Upper lobe of right lung (tissue), 1 donor: Measurements from ENCODE around the gene RPS3. TPM values are rescaled to one million over a fixed set of nuclear protein-coding genes. Genes with fewer than 3 reads are reported as not detected.
A peak's percentile ranks its signal among the peaks of the same experiment; 100 is the strongest.
"Not testable (repeated sequence)": the region's sequence is repeated elsewhere in the genome, so short reads cannot be mapped to it uniquely, and the experiment has no call there.

ENCODE experiments used
- ATAC-seq: fragments of 200-7000 bp; cut with Tn5 transposase; one replicate; pipeline ENCODE4 v1.9.1; 2020; ENCODE audit warnings: mild to moderate bottlenecking, moderate library complexity
- DNase-seq: peaks from one replicate; pipeline ENCODE4 v3.0.0-alpha.2; 2020
- H3K27ac ChIP-seq: fragments of 200-600 bp; one replicate; pipeline ENCODE4 v1.8.0; 2022
- H3K27me3 ChIP-seq: fragments of 200-600 bp; one replicate; pipeline ENCODE4 v1.8.0; 2022; ENCODE audit warnings: mild to moderate bottlenecking
- H3K36me3 ChIP-seq: fragments of 200-600 bp; one replicate; pipeline ENCODE4 v1.8.0; 2022
- H3K4me1 ChIP-seq: fragments of 200-600 bp; one replicate; pipeline ENCODE4 v1.8.0; 2022
- H3K4me3 ChIP-seq: fragments of 200-600 bp; one replicate; pipeline ENCODE4 v1.8.0; 2022; ENCODE audit warnings: mild to moderate bottlenecking
- H3K9me3 ChIP-seq: fragments of 200-600 bp; one replicate; pipeline ENCODE4 v1.8.0; 2022
- intact Hi-C: fragments of 100-400 bp; cut with DNase I; formaldehyde crosslinking; loops from one replicate; pipeline ENCODE4 v1.11.0; 2022
- total RNA-seq: library from RNA; stranded (reverse); fragmentation: NEBNext Ultra II Directional; extraction: Animal tissue kit (Norgen Biotek cat#: 25700); gene quantifications from one replicate; pipeline ENCODE4 v1.2.1, GENCODE V29; 2021
- TF ChIP-seq, protein P1 (sequence below): fragments of 200-600 bp; IDR thresholded peaks from one replicate; pipeline ENCODE4 v1.8.0; 2022; ENCODE audit warnings: antibody characterized with exemption
- donor health status: DM: no; HTN: yes; CAD: no; lungs with severe emphysema.

The RPS3 gene
- total RNA-seq, 1 donor from 2014 or later, result 1,778 TPM

DNA sequence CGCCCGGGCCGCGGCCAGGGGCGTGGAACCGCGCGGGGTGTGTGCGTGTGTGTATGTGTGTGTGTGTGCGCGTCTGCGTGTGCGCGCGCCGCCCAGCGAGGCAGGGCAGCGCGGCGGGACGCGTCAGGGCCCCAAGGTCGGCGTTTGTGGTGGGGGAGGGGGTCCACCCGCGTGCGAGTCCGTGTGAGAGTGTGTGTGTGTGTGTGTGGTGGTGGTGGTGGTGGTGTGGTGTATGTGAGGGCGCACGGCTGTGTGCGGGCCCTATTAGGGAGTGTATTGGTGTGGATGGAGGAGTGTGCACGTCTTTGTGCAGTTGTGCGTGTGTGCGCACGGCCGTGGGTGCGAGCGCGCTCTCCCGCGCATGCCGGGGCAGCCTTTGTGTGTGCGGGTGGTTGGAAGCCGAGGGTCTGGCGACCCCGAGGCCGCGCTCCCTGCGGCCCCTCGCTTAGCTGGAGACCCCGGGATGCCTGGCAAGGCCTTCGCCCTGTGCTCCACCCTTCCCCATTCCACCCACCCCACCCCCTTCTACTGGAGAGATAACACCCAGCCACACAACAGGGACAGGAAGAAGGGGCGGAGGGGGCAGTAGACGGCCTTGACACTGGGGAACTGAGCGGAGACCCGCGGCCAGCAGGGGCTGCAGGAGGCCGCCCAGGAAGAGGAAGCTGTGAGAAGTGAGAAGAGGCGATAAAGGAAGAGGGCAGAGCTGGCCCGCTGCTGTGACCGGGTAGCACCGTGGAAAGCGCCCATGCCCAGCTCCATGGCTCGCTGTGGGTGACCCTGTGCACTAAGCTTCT, 47.3 kb upstream of the RPS3 start:
- no peaks in the 10 kb centered on the region for H3K36me3 ChIP-seq
- peaks cover 41% of the 10 kb centered on the region for H3K4me1 ChIP-seq
- TF ChIP-seq, protein P1, sequence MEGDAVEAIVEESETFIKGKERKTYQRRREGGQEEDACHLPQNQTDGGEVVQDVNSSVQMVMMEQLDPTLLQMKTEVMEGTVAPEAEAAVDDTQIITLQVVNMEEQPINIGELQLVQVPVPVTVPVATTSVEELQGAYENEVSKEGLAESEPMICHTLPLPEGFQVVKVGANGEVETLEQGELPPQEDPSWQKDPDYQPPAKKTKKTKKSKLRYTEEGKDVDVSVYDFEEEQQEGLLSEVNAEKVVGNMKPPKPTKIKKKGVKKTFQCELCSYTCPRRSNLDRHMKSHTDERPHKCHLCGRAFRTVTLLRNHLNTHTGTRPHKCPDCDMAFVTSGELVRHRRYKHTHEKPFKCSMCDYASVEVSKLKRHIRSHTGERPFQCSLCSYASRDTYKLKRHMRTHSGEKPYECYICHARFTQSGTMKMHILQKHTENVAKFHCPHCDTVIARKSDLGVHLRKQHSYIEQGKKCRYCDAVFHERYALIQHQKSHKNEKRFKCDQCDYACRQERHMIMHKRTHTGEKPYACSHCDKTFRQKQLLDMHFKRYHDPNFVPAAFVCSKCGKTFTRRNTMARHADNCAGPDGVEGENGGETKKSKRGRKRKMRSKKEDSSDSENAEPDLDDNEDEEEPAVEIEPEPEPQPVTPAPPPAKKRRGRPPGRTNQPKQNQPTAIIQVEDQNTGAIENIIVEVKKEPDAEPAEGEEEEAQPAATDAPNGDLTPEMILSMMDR, result no peak
- intact Hi-C loops, result no loop called here
- DNase-seq (peak; percentile 88), ATAC-seq (peak; percentile 73)
- H3K27me3 ChIP-seq, result no peaks in the 10 kb centered on the region
- peak overlapping the region; percentile 85 for H3K4me3 ChIP-seq
- H3K27ac ChIP-seq, result peak overlapping the region; percentile 95
- H3K9me3 ChIP-seq, result no peaks in the 10 kb centered on the region

DNA sequence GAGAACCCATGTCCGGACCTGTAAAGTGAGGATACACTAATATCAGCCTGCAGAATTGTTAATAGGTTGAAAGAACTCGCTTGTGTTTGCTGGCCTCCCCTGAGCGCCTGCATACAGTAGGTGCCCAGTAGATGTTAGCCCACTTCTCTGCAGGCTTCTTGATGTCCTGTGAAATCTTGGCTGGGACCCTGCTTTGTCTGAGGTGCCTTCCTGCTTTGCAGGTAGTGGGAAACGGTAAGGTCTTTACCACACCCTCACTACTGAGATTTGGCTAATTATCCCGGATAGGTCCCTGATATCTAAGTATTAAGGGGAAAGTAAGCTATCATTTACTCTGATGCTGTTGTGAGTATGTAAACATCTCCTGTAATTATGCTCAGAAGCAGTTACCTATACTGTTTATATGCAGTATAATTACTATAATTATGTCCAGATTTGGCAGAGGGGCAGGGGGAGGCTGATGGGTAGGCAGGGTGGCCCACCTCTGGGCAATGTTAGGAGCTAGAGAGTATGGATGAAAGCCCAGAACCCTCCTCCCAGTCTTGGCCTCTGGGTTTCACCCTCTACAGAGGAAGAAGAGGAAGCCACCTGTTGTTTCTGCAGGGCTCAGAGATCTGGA, 46.6 kb upstream of the RPS3 start:
- Histone ChIP-seq H3K9me3 (no peaks in the 10 kb centered on the region), H3K4me1 (peaks cover 34% of the 10 kb centered on the region), H3K27me3 (no peaks in the 10 kb centered on the region), H3K36me3 (no peaks in the 10 kb centered on the region), H3K4me3 (peak overlapping the region; percentile 85), H3K27ac (peak overlapping the region; percentile 95)
- intact Hi-C loops, result no loop called here
- TF ChIP-seq, protein P1, result no peak
- no peak for ATAC-seq
- DNase-seq, result no peak

DNA sequence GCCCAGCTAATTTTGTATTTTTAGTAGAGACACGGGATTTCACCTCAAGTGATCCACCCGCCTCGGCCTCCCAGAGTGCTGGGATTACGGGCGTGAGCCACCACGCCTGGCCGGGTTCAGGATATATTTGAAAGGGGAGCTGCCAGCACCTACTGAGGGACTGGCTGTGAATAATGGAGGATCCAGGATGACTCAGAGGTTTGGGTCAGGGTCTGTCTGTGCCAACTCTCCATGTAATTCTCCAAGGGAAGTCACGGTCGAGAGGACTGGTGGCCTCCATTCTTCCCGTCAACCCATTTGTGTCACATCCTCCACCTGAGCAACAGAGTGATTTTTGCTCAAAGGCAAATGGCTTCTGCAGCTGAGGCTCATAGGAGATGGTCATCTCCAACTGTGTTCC, 44.3 kb upstream of the RPS3 start:
- Histone ChIP-seq H3K27ac (no peak overlapping the region), H3K4me3 (no peak overlapping the region), H3K4me1 (peaks cover 11% of the 10 kb centered on the region), H3K27me3 (no peaks in the 10 kb centered on the region), H3K36me3 (no peaks in the 10 kb centered on the region), H3K9me3 (no peaks in the 10 kb centered on the region)
- intact Hi-C loops, result no loop called here
- TF ChIP-seq, protein P1, result no peak
- no peak for ATAC-seq
- no peak for DNase-seq

- Histone ChIP-seq H3K4me1 (peaks cover 11% of the 10 kb centered on the region), H3K36me3 (no peaks in the 10 kb centered on the region), H3K4me3 (no peak overlapping the region), H3K27me3 (no peaks in the 10 kb centered on the region), H3K9me3 (no peaks in the 10 kb centered on the region), H3K27ac (no peak overlapping the region)
- DNase-seq (no peak), ATAC-seq (no peak)
- intact Hi-C loops, result no loop called here
- TF ChIP-seq, protein P1, result no peak
Observed at GRCh38 chr11:75356613-75357012, 42.7 kb upstream of the RPS3 start.

DNA sequence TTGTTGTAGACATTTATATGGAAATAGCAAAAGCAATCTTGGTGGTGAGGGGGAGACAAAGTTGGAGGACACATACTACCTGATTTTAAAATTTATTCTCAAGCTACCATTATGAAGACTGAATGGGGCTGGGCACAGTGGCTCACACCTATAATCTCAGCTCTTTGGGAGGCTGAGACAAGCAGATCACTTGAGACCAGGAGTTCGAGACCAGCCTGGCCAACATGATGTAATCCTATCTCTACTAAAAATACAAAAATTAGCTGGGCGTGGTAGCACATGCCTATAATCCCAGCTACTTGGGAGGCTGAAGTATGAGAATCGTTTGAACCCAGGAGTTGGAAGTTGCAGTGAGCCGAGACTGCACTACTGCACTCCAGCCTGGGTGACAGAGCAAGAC, 37.0 kb upstream of the RPS3 start:
- DNase-seq, ATAC-seq, H3K27ac ChIP-seq, H3K27me3 ChIP-seq, H3K36me3 ChIP-seq, H3K9me3 ChIP-seq, intact Hi-C loops, H3K4me3 ChIP-seq: not testable (repeated sequence)
- H3K4me1 ChIP-seq, result peaks cover 11% of the 10 kb centered on the region

GRCh38 chr11:75365711-75366181, 33.6 kb upstream of the RPS3 start:
- H3K4me1 ChIP-seq, result peaks cover 15% of the 10 kb centered on the region
- intact Hi-C loops, result no loop called here

GRCh38 chr11:75366826-75367225, 32.5 kb upstream of the RPS3 start:
- H3K4me3 ChIP-seq, H3K9me3 ChIP-seq, H3K36me3 ChIP-seq, DNase-seq, H3K27me3 ChIP-seq, intact Hi-C loops: not testable (repeated sequence)
- peak overlapping the region; percentile 56 for H3K27ac ChIP-seq
- peaks cover 19% of the 10 kb centered on the region for H3K4me1 ChIP-seq
- ATAC-seq, result peak; percentile 57

More at GRCh38 chr11:75365711-75366181, 33.6 kb upstream of the RPS3 start:
- Histone ChIP-seq H3K9me3 (no peaks in the 10 kb centered on the region), H3K27me3 (no peaks in the 10 kb centered on the region), H3K36me3 (no peaks in the 10 kb centered on the region), H3K27ac (peak overlapping the region; percentile 56), H3K4me3 (no peak overlapping the region)
- TF ChIP-seq, protein P1, result no peak
- DNase-seq (no peak), ATAC-seq (peak; percentile 53)
